Activated gamma-delta T cell treated with Interleukin-2 at 50 U/mL for 16 hours (primary cell): Measurements from ENCODE around the gene USP15.
A peak's percentile ranks its signal among the peaks of the same experiment; 100 is the strongest.

ENCODE experiments used
- DNase-seq: peaks from one replicate; pipeline ENCODE4 v3.0.0-alpha.2; 2020

USP15 gene

DNA sequence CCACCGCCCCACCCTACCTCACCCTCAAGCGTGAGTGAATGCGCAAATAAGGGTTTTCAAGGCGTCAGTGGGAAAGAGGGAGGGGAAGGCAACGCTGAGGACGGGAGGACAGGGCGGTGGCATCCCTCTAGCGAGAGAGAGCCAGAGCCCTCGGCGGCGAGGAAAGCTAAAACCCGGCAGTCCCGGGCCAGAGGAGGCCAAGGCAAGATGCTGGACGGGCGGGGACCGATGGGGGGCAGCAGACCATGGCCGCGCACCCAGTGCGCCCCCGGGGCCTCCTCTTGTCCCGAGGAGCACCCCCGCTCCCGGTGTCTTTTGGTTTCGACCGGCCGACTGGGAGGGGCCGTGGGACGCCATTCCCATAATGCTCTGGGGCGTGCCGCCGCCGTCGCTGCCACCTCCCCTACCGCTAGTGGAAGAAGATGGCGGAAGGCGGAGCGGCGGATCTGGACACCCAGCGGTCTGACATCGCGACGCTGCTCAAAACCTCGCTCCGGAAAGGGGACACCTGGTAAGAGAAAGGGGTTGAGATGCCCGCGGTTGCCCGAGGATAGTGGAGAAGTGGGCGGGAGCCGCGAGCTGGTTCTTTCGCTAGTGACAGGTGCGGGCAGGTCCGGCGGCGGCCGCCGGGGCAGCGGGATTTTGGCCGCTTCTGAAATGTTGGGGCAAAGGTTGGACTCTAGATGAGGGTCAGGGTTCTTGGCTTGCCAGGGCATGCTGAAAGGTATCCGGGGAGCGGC is at the start of gene USP15:
TSS of gene USP15 (plus strand) at position 412 of the 740 bp plus-strand sequence. CDS start at position 423, 11 bp downstream.
- DNase-seq: peak; percentile 98

DNA sequence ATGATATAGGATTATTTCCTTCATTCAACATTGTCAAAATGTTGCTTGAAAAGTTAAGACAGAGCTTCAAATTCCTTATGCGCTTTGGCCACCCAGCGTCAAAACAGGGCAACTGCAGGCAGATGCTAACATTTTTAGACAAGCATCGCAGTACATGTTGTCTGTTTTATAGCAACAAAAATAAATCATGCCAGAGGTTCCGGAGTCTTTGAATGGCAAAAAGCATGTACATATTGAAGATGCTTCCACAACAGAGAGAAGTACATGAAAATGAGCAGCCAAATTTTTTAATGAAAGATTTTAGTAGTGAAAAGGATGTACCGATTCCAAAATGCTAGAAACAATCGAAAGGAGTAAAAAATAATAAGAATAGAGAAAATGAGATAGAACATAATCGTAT is 49.8 kb upstream of the USP15 start:
- DNase-seq: peak; percentile 43

DNA sequence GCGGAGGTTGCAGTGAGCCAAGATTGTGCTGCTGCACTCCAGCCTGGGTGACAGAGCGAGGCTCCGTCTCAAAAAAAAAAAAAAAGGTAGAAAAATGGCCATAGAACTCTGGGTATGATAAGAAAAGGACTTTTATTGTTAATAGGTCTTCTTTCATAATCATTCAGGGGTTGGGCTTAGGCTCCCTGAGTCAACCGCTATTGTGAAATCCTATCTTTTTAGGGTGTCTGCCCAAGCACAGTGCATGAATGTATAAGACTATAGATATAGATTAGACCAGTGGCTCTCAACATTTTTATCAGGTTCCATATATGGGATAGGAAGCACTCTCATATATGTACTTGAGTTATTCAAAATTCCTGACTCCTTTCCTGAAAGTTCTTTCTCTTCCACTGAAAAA is 48.7 kb upstream of the USP15 start:
- DNase-seq: no peak

DNA sequence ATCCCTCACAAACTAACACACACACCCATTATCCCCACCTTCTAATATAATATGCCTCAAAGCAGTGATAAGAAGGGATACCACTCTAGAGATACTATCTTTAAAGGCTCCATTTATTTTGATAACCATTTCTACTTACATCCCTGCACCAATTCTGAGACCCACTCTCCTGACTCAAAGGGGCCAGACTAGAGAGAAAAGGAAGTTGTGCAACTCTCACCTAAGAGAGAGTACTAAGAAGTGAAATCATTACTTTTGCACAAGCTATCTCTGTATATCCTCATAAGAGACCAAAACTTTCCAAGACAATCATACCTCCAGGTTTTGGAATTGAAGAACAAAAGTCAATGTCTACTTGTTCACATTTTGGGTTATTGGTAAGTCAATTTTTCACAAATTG is 45.4 kb upstream of the USP15 start:
- DNase-seq: no peak

DNA sequence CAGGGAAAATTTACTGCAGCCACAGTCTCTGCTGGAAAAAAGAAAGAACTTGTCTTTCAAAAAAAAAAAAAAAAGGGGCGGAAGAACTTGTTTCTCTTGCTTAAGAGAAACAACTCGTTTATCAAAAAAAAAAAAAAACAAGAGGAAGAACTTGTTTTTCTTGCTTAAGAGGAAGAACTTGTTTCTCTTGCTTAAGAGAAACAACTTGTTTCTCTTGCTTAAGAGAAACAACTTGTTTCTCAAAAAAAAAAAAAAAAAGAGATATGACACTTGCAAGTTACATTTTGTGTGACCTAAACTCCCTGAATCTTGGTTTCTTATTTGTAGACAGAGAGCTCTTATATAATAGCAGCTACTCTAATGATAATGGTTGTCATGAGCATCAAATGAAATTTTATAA is 44.7 kb upstream of the USP15 start:
- no peak for DNase-seq

DNA sequence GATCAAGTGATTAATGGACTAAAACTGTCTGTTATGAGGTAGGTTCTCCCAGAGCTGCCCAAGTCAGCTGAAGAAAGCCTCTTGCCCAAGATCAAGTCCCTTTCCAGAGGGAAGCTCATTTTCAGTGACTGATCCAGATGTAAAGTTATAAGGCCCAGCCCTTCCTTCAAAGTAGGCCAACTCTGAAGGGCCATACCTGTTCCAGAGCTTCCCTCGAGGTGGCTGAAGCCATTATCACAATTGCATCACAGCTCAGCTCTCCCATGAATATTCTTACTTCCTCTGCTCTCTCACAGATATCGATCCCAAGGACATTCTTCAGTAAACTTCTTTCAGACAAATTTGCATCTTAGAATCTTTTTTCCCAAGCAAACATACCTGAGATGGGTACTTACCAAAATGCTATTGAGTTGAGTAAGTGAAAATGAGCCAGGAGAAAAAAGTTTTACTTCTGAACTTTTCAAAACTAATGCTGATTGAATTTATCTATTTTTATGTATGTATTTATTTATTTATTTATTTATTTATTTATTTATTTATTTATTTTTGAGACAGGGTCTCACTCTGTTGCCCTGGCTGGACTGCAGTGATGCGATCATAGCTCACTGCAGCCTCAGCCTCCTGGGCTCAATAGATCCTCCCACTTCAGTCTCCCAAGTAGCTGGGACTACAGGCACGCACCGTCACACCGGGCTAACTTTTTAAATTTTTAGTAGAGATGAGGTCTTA is 42.6 kb upstream of the USP15 start:
- no peak for DNase-seq

DNA sequence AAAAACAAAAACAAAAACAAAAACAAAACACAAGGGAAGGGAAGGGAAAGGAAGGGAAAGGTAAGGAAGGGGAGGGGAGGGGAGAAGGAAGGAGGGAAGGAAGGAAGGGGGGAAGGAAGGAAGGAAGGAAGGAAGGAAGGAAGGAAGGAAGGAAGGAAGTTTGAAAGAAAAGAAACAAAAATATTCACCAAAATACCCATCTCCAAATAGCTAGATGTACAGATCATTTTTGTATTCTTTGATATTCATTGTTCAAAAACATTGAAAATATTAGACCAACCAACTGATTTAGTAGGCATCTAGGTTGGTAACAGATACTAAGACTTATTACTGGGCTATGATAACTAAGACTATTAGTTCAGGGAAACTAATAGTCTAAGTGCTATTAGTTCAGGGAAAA is 39.1 kb upstream of the USP15 start:
- no peak for DNase-seq

DNA sequence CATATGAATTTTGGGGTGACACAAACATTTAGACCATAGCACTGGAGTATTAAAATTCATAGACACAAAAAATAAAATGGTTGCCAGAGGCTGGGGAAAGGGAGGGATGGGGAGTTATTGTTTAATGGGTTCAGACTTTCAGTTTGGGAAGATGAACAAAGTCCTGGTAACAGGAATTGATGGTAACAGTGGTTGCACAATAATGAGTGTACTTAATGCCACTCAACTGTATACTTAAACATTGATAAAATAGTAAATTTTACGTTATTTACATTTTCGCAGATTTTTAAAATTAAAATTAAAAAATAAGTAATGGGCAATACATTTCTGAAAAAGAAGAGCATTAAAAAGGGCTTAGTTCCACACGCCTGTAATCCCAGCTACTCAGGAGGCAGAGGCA is 35.6 kb upstream of the USP15 start:
- DNase-seq: no peak

DNA sequence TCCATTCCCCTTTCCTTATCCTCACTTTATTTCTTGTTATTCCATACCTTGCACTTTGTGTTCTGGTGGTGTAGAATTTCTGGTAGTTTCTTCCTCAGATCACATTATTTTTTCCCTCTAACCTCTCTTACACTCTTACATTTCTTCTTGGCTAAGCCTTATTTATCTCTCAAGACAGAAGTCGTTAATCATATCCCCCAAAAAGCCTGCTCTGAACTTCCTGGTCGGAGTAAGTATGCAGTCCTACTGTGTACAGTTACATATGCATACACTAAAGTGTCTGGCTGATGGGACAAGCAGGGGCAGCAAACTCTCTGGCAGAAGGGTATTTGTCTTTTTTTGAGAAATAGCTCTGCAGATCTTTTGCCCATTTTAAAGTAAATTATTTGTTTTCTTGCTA is 33.1 kb upstream of the USP15 start:
- no peak for DNase-seq

DNA sequence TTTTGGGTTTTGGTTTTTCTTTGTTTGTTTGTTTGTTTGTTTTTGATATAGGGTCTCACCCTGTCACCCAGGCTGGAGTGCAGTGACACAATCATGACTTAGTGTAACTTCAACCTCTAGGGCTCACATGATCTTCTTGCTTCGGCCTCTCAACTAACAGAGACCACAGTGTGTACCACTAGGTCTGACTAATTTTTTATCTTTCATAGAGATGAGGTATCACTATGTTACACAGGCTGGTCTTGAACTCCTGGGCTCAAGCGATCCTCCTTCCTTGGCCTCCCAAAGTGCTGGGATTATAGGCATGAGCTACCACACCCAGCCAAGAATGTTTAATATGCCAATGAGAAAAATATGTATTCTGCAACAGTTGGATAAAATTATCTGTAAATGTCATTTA is 29.6 kb upstream of the USP15 start:
- DNase-seq: no peak

DNA sequence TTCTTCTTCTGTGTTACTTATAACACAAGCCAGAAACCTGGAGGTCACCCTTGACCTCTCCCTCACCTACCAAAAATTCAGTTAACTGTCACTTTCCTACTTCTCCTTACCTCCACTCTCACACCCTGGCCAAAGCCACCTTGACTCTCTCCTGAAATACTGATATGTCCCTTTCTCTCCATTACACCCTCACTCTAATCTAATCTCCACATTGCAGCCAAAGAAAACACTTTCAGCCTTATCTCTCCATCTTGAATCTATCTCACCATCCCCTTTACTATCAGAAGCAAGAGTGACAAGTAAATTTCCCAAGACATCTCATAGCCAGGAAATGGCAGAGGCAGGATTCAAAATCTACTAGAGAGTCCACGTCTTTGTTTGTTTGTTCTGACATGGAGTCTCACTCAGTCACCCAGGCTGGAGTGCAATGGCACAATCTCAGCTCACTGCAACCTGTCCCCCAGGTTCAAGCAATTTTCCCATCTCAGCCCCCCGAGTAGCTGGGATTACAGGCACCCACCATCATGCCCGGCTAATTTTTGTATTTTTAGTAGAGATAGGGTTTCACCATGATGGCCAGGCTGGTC is 28.0 kb upstream of the USP15 start:
- no peak for DNase-seq

DNA sequence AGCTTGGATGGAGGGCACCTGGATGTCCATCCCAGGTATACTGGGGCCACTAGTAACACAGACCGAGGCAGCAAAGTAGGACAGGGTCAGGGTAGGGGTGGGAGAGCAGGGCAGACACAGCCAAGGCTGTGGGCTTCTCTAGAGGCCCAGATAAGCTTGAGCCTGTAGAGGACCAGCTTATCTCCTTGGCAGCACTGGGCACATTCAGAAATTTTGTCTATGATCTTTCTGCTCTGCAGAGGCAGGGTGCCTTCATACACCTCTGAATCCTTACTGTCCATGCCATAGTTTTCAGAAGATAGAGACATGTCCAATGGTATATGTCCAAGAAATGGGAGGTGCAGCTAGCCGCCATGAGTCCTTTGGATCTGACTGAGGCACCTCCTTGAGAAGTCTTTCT is 26.4 kb upstream of the USP15 start:
- no peak for DNase-seq

DNA sequence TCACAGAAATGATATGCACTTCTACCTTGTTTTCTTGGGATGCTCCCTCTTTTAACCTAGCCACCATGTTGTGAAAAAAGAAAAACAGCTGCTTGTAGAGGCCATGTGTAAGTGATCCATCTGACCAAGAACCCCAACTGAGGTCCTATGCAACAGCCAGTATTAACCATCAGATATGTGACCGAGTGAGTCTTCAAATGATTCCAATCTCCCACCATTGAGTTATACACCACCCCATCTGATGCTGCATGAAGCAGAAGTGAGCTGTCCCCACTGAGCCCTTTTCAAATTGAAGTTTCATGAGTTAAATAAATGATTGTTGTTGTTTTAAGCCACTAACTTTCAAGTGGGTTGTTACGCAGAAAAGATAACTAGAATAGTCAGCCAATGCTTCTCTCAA is 20.6 kb upstream of the USP15 start:
- DNase-seq: no peak

DNA sequence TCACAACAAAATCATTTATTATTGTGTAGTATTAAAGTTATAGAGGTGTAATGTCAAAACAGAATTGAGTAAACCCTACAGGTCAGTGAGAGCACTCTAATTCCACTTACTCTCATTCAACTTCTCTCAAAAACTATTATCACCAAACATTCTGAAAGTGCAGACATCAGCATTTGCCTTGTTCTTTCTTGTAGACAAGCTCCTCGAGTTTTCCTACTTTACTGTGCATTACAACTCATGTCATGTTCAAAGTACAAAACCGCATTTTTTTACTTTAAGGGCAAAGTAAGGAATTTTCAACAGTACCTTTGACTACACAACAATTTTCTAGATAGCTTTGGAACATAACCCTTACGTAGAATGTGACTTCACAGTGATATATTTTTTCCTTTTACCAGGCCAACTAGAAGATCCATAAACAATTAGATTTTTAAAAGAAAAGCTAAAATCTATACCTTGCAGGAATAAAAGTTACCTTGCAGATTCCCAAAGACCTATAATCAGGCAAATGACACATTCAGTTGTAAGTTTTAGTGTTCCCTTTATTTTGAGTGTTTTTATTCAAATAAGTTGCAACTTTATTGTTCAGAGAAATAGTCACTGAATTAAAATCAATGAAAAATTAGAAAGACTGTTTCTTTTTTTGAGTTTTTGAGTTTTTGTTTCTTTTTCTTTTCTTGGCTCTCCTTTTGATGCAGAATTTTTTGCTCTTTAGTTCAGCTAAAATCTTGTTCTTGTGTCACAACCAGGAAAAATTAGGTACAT is 12.7 kb upstream of the USP15 start:
- no peak for DNase-seq

DNA sequence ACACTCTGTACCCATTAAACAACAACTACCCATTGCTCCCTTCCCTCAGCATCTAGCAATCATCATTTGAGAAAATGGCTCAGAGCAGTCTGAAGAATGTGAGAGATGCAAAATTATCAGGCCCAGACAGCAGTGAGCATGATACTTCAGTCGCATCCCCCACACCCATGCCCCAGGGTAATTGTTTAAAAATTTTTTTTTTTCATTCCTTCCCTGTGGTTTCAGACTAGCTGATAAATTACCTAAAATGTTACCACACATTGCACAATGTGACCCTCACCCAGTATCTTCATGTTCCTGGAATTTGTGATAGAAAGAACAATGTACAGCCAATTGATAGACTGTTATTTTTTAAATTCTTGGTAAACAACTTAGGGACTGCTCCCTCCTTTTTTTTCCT is 11.3 kb upstream of the USP15 start:
- DNase-seq: no peak

DNA sequence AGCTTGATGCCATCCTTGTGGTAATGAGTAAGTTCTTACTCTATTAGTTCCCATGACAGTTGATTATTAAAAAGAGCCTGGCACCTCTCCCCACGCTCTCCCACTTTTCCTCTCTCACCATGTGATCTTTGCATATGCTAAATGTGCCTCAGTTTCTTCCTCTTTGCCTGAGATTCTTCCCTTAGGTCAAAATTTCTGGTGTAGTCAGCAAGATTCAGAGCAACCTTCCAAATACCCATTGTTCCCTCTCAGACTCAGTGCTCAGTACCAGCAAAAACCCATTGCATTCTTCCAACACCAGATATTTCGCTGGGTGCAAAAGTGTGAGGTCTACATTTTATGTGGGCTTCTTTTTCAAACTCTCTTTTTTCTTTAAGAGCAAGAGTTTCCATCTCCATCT is 10.8 kb upstream of the USP15 start:
- no peak for DNase-seq

DNA sequence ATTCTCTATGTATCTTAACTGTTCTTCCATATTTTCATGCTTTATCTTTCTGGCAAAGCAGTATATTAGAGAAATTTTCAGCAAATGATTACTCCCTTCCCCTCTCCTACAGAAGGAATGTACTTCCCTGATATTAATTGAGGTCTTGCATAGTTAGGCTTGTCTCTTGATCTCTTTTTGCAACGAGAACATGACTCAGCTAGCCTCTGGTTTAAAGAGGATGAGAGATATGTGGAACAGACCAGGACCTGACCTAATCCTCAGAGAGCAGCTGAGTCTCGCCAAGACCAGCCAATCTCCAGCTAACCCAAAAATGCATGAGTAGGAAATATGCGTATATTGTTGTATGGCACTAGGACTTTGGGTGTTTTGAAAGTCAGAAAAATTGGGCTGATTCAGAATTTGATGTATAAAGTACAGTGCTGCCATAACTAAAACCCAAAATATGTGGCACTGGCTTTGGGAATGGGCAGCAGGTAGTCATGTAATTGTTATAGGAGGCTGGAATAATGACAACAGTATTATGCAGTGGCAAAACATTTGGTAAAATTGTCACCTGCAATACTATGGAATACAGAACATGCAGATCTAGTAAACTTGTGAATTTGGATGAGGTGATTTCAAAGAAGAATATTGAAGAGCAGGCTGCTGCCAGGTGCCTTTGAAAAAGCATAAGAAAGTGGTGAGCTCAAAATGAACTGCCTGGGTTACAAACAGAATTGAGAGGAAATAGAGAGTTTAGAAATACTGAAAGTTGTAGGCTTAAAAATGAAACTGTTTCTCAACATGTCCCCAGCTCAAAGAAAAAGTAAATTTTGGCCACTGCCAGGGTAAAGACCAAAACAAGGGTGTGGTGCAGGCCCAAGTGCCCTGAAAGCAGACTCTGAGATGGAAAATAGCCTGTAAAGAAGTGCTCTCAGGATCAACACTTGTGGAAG is 9.3 kb upstream of the USP15 start:
- no peak for DNase-seq

DNA sequence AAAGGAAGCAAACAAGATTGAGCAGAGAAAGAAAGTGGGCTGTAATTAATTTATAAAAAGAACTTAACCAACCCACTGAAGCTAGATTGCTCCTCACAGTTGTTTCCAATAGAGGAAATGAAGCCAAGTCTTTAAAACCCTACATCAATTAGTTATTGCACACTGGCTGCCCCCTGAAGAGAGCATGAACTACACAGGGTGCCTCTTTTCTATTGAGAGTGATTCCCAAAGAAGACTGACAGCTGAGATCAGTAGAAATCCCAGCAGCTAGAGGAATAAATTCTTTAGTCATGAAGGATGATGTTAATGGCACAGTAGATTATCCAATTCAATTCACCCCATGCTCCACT is 8.6 kb upstream of the USP15 start:
- no peak for DNase-seq

DNA sequence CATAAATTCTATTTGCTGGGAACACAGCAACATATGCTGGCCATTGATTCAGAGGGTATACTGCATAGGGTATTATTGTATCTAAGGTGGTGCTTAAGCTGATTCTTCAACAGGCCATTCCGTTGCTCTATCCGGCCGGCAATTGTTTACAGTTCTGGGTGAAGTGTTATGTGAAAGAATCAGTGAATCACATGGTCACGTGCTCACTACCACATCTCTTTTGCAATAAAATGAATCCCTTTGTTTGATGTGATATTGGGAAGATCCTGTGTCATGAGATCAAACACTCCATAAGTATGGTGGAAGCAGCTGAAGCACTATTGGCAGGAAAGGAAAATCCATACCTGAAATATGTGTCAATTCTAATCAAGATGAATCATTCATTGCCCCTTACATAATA is 7.6 kb upstream of the USP15 start:
- no peak for DNase-seq

DNA sequence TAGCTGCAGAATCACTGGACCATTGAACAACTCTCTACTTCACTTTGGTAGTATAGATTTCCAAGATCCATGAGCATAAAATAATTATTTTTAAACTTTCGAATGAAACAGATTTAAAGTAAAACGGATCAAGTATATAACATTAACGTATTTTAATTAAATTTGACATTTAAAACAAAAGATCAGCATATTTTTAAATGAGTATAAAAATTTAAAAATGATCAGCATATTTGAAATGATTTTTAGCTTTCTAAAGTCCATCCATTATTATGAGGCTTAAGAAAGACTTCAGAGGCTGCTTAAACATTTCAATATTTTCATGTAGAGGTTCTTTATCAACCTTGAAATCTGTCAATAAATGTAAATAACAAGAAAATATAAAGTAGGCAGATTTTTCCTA is 5.2 kb upstream of the USP15 start:
- no peak for DNase-seq

DNA sequence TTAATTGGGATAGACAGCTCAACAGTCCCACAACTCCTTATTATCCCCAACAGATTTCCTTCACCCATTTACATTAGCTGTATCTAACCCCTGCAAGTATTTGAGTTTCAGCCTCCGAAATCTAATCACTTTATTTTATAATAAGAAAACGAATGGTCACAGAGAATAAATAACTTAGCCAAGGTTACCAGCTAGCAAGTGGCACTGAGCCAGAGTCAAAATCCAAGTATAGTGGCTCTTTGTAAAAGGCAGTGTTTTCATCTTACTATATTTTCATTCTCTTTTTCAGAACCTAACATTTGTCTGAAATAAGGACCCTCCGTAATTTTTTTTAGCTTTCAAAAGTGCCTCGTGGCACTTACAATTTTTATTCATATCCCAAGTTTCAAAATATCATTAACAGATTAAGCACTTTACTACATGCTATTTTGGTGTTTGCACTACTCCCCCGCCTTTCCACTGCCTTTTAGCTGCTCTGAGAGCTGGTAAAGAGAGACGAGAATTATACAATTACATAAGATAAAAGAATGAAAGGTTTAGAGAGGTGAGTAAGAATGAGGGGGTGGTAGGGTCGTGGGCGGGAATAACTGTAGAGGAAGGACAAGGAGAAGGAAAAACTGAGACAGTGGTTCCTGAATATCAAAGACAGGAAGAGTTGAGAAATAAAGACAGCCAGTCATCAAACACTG is 3.7 kb upstream of the USP15 start:
- DNase-seq: no peak

DNA sequence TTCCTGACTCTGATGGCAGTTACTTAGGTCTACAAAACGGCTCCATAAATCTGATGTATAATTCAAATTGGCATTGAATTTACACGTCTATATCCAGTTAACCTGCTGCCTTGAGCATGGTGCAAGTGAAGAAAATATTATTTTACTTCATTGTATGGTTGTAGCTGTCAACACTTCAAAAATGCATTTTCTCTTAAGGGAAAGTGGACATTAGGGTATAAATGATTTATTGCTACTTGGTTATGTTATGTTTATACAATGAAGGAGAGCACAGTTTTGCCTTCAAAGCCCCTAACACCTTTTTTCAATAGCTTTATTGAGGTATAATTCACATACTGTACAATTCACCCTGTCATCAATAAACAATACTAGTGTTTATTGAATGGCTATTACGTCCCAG is 2.0 kb upstream of the USP15 start:
- DNase-seq: no peak
